Measurements from ENCODE around the gene NPM1.

The NPM1 gene

DNA sequence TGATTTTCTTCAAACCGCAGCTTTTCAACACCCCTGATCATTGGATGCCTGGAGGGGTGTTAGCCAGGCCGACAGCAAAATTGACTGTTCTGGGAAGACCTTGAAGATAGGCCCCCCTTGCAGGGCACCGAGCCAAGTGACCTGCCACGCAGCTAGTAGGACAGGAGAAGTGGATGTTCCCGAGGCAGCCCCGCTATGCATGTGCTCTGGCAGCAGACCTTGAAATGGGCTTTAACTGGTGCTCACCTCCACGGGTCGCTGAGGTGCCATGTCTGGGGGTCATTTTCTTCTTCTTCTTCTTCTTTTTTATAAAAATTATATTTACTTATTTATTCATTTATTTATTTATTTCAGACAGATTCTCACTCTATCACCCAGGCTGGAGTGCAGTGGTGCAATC is 44.4 kb downstream of the NPM1 start:
- TF ChIP-seq ZNF274 (IDR thresholded peaks at IDR 0.05; ENCODE audit: low read depth, low read length): no peak
- no peak for TF ChIP-seq SUZ12 (IDR thresholded peaks at IDR 0.05; ENCODE audit: extremely low read depth, insufficient read depth, insufficient read length)
- no peak for TF ChIP-seq YY1 (IDR thresholded peaks at IDR 0.05; ENCODE audit: insufficient read depth, insufficient read length)
- Histone ChIP-seq H3K4me1 (ENCODE audit: insufficient read depth, insufficient read length) (peaks cover 4% of the 10 kb centered on the region), H3K9ac (ENCODE audit: insufficient read length, low read depth) (no peak overlapping the region), H3K4me3 (ENCODE audit: insufficient read length, low read depth) (no peak overlapping the region), H3K36me3 (ENCODE audit: insufficient read depth, insufficient read length, low read length) (no peaks in the 10 kb centered on the region), H3K27me3 (ENCODE audit: insufficient read depth, insufficient read length) (no peaks in the 10 kb centered on the region), H3K9me3 (ENCODE audit: insufficient read depth, low read length) (no peaks in the 10 kb centered on the region)
- no peak for DNase-seq (ENCODE audit: low read depth, low spot score)

DNA sequence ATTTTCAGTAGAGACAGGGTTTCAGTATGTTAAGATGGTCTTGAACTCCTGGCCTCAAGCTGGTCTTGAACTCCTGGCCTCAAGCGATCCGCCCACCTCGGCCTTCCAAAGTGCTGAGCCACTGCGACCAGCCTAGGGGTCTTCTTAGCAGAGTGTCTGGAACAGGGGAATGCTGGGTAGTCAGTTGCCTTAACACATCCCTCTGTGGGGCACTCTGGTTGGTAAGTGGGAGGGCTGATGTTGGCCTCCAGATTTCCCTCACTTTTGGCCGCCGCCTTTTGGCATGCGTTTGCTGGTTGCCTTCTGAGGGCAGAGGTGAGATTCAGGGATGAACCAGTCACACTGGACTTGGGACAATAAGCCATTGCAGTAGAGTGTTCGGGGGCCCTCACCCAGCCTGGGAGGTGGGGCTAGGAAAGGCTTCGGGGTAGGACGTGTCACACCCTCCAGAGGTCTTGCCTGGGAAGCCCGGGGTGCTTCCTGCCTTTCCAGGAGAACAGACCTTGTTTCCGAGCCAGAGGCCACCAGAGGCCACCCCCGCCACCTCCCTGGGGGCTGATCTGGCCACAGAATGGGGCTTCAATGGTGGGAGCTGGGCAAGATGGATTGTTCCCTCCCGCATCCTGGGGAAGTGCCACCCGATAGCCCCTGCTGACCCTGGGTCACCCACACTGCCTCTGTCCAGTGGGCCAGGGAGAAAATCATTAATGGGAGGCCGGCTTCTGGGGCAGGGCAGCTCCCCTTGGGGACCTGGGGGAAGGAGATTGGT is 45.1 kb downstream of the NPM1 start:
- Histone ChIP-seq H3K36me3 (ENCODE audit: insufficient read depth, insufficient read length, low read length) (no peaks in the 10 kb centered on the region), H3K4me1 (ENCODE audit: insufficient read depth, insufficient read length) (peaks cover 4% of the 10 kb centered on the region), H3K9me3 (ENCODE audit: insufficient read depth, low read length) (no peaks in the 10 kb centered on the region), H3K9ac (ENCODE audit: insufficient read length, low read depth) (no peak overlapping the region), H3K4me3 (ENCODE audit: insufficient read length, low read depth) (no peak overlapping the region), H3K27me3 (ENCODE audit: insufficient read depth, insufficient read length) (no peaks in the 10 kb centered on the region)
- no peak for DNase-seq (ENCODE audit: low read depth, low spot score)
- no peak for TF ChIP-seq YY1 (IDR thresholded peaks at IDR 0.05; ENCODE audit: insufficient read depth, insufficient read length)
- TF ChIP-seq ZNF274 (IDR thresholded peaks at IDR 0.05; ENCODE audit: low read depth, low read length): no peak
- TF ChIP-seq SUZ12 (IDR thresholded peaks at IDR 0.05; ENCODE audit: extremely low read depth, insufficient read depth, insufficient read length): no peak

DNA sequence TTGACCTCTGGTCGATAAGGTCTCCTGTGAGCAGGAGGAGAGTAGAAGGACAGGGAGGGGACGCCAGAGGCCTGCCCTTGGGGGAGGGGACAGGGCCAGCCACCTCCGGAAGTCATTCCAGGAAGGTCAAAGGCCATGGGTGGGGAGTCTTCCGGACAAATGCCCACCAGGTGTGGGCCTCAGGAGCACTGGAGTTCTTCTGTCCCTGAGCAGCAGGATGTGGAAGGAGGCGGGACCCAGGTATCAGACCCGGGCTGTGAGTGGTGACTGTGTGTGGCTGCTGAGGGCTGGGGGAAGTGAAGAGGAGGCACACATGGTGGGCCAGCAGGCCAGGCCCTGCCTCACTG is 45.7 kb downstream of the NPM1 start:
- DNase-seq (ENCODE audit: low read depth, low spot score): no peak
- Histone ChIP-seq H3K4me3 (ENCODE audit: insufficient read length, low read depth) (no peak overlapping the region), H3K4me1 (ENCODE audit: insufficient read depth, insufficient read length) (peaks cover 4% of the 10 kb centered on the region), H3K36me3 (ENCODE audit: insufficient read depth, insufficient read length, low read length) (no peaks in the 10 kb centered on the region), H3K9ac (ENCODE audit: insufficient read length, low read depth) (no peak overlapping the region), H3K9me3 (ENCODE audit: insufficient read depth, low read length) (no peaks in the 10 kb centered on the region), H3K27me3 (ENCODE audit: insufficient read depth, insufficient read length) (no peaks in the 10 kb centered on the region)
- no peak for TF ChIP-seq YY1 (IDR thresholded peaks at IDR 0.05; ENCODE audit: insufficient read depth, insufficient read length)
- no peak for TF ChIP-seq SUZ12 (IDR thresholded peaks at IDR 0.05; ENCODE audit: extremely low read depth, insufficient read depth, insufficient read length)
- no peak for TF ChIP-seq ZNF274 (IDR thresholded peaks at IDR 0.05; ENCODE audit: low read depth, low read length)

DNA sequence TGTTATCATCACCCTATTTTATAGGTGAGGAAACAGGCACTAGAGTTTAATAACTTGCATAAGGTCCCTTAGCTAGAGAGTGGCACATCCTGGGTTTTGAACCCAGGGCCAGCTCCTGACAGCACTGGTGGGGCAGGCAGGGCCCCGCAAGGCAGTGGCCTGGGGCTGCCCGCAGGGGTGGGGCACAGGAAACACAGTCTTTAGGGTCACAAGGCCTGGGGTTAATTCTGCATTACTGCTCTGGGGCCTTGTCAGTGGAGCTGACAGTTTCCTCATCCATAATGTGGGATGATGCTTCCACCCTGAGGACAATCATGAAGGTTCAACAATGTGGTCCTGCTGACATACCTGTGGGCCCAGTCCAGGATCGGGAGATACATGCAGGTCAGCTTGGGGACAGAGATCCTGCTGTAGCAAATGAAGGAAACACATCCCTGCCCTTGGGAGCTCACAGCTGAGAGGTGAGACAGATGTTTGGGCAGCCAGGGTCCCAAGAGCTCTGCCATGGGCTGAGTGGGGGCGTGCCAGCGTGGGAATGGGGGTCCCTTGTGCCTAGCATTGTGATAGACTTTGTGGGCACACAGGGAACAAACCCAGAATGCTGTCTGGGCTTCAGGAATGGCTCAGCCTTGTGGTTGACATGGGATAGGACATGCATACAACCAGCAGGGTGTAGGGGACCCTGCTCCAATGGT is 46.5 kb downstream of the NPM1 start:
- peaks cover 3% of the 10 kb centered on the region for H3K4me1 ChIP-seq (ENCODE audit: insufficient read depth, insufficient read length)
- H3K9ac ChIP-seq (ENCODE audit: insufficient read length, low read depth): no peak overlapping the region
- no peaks in the 10 kb centered on the region for H3K9me3 ChIP-seq (ENCODE audit: insufficient read depth, low read length)
- TF ChIP-seq ZNF274 (IDR thresholded peaks at IDR 0.05; ENCODE audit: low read depth, low read length) (no peak), YY1 (IDR thresholded peaks at IDR 0.05; ENCODE audit: insufficient read depth, insufficient read length) (no peak), SUZ12 (IDR thresholded peaks at IDR 0.05; ENCODE audit: extremely low read depth, insufficient read depth, insufficient read length) (no peak)
- no peaks in the 10 kb centered on the region for H3K27me3 ChIP-seq (ENCODE audit: insufficient read depth, insufficient read length)
- no peak for DNase-seq (ENCODE audit: low read depth, low spot score)
- H3K36me3 ChIP-seq (ENCODE audit: insufficient read depth, insufficient read length, low read length): no peaks in the 10 kb centered on the region
- no peak overlapping the region for H3K4me3 ChIP-seq (ENCODE audit: insufficient read length, low read depth)

DNA sequence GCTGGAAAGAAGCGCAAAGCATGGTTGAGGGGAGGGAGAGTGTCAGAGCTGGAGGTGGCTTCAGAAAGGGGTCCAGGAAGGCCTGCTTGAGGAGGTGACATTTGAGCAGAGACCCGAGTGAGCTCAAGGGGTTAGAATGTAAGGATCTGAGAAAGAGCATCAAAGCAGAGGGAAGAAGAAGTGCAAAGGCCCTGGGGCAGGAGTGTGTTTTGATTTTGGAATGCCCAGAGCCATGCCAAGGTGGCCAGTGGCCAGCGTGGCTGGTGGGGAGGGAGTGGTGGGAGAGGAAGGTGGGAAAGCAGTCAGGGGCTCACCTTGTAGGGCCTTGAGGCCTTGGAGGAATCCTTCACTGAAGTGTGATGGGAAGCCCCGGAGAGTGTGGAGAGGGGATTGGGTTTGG is 47.2 kb downstream of the NPM1 start:
- no peaks in the 10 kb centered on the region for H3K36me3 ChIP-seq (ENCODE audit: insufficient read depth, insufficient read length, low read length)
- no peak for TF ChIP-seq ZNF274 (IDR thresholded peaks at IDR 0.05; ENCODE audit: low read depth, low read length)
- H3K27me3 ChIP-seq (ENCODE audit: insufficient read depth, insufficient read length): no peaks in the 10 kb centered on the region
- H3K9ac ChIP-seq (ENCODE audit: insufficient read length, low read depth): no peak overlapping the region
- H3K4me1 ChIP-seq (ENCODE audit: insufficient read depth, insufficient read length): peaks cover 6% of the 10 kb centered on the region
- no peak for DNase-seq (ENCODE audit: low read depth, low spot score)
- no peak overlapping the region for H3K4me3 ChIP-seq (ENCODE audit: insufficient read length, low read depth)
- H3K9me3 ChIP-seq (ENCODE audit: insufficient read depth, low read length): no peaks in the 10 kb centered on the region

DNA sequence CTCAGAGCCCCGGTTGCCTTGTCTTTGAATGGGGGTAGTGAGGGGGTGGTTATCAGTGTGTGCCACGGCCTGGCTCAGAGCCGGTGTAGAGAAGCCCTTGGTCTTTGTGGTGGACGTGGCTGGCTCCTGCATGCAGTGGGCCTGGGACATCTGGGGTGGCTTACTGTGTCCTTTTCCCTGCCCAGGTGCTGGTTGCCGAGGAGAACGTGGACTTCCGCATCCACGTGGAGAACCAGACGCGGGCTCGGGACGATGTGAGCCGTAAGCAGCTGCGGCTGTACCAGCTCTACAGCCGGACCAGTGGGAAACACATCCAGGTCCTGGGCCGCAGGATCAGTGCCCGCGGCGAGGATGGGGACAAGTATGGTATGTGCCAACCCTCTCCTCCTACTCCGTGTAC is 48.3 kb downstream of the NPM1 start:
- Histone ChIP-seq H3K9ac (ENCODE audit: insufficient read length, low read depth) (no peak overlapping the region), H3K4me3 (ENCODE audit: insufficient read length, low read depth) (no peak overlapping the region), H3K36me3 (ENCODE audit: insufficient read depth, insufficient read length, low read length) (no peaks in the 10 kb centered on the region), H3K27me3 (ENCODE audit: insufficient read depth, insufficient read length) (no peaks in the 10 kb centered on the region), H3K9me3 (ENCODE audit: insufficient read depth, low read length) (no peaks in the 10 kb centered on the region), H3K4me1 (ENCODE audit: insufficient read depth, insufficient read length) (peaks cover 6% of the 10 kb centered on the region)
- no peak for DNase-seq (ENCODE audit: low read depth, low spot score)
- no peak for TF ChIP-seq YY1 (IDR thresholded peaks at IDR 0.05; ENCODE audit: insufficient read depth, insufficient read length)
- no peak for TF ChIP-seq ZNF274 (IDR thresholded peaks at IDR 0.05; ENCODE audit: low read depth, low read length)
- TF ChIP-seq SUZ12 (IDR thresholded peaks at IDR 0.05; ENCODE audit: extremely low read depth, insufficient read depth, insufficient read length): no peak

DNA sequence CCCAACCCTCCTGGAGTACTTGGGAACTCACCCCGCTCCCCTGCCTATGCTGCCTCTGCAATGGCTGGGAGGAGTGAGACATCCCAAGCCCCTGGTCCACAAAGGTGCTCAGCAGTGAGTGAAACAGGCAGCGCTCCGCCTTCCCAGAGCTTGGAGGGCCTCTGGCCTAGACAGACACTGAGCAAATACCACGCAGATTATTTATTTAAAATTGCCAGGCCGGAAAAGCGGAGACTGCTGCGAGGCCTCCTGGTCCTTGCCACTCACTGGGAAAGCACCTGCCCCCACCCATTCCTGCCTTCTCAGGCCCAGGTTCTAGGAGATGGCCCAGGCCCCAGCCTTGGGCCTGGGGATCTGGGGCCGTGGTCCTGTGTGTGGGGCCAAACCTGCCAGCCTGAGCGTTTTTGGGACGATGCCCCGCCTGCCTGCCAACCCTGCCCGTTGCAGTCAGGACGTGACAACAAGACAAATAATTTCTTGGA is 49.2 kb downstream of the NPM1 start:
- H3K4me3 ChIP-seq (ENCODE audit: insufficient read length, low read depth): no peak overlapping the region
- TF ChIP-seq ZNF274 (IDR thresholded peaks at IDR 0.05; ENCODE audit: low read depth, low read length) (no peak), YY1 (IDR thresholded peaks at IDR 0.05; ENCODE audit: insufficient read depth, insufficient read length) (no peak), SUZ12 (IDR thresholded peaks at IDR 0.05; ENCODE audit: extremely low read depth, insufficient read depth, insufficient read length) (no peak)
- H3K27me3 ChIP-seq (ENCODE audit: insufficient read depth, insufficient read length): no peaks in the 10 kb centered on the region
- H3K4me1 ChIP-seq (ENCODE audit: insufficient read depth, insufficient read length): peaks cover 6% of the 10 kb centered on the region
- no peak for DNase-seq (ENCODE audit: low read depth, low spot score)
- H3K36me3 ChIP-seq (ENCODE audit: insufficient read depth, insufficient read length, low read length): no peaks in the 10 kb centered on the region
- no peaks in the 10 kb centered on the region for H3K9me3 ChIP-seq (ENCODE audit: insufficient read depth, low read length)
- H3K9ac ChIP-seq (ENCODE audit: insufficient read length, low read depth): no peak overlapping the region
